NB4 (cell line): ENCODE measurements around the gene CETP.

Source experiments
- DNase-seq: peaks from one replicate; pipeline ENCODE4 v3.0.0; 2010; ENCODE audit warnings: low read depth
- H3K4me3 ChIP-seq: one replicate; pipeline ENCODE4 v1.5.1; 2011; ENCODE audit warnings: mild to moderate bottlenecking, low read depth, low read length, moderate library complexity
- CTCF ChIP-seq: IDR thresholded peaks from one replicate; pipeline ENCODE4 v1.5.1; 2012; ENCODE audit warnings: low read depth, low read length
- MAX ChIP-seq: IDR thresholded peaks from 2 replicates; pipeline ENCODE4 v1.6.1; 2011; ENCODE audit warnings: low read depth, low read length
- MYC ChIP-seq: IDR thresholded peaks from 2 replicates; pipeline ENCODE4 v1.6.1; 2011; ENCODE audit warnings: low read depth, low read length
- POLR2A ChIP-seq: IDR thresholded peaks from 2 replicates; pipeline ENCODE4 v1.6.1; 2011; ENCODE audit warnings: mild to moderate bottlenecking; ENCODE audit not compliant: insufficient read length; ENCODE audit errors: extremely low read depth

Gene CETP

GRCh38 chr16:56919099-56919800 lies 42.5 kb upstream of the CETP start:
- no peak for DNase-seq
- TF ChIP-seq POLR2A (no peak), CTCF (no peak), MAX (no peak), MYC (no peak)
- no peak overlapping the region for H3K4me3 ChIP-seq

GRCh38 chr16:56921571-56921970 lies 40.2 kb upstream of the CETP start:
- no peak overlapping the region for H3K4me3 ChIP-seq
- DNase-seq, result no peak
- TF ChIP-seq CTCF, result no peak
- no peak for TF ChIP-seq MYC
- no peak for TF ChIP-seq MAX
- no peak for TF ChIP-seq POLR2A

- no peak for DNase-seq
- no peak overlapping the region for H3K4me3 ChIP-seq
- no peak for TF ChIP-seq MYC
- no peak for TF ChIP-seq MAX
- TF ChIP-seq POLR2A, result no peak
- TF ChIP-seq CTCF, result no peak
These were observed 38.2 kb upstream of the CETP start for GRCh38 chr16:56923481-56924091.

- no peak for DNase-seq
- TF ChIP-seq POLR2A, result no peak
- TF ChIP-seq MYC, result no peak
- no peak for TF ChIP-seq MAX
- TF ChIP-seq CTCF, result no peak
- no peak overlapping the region for H3K4me3 ChIP-seq
These were observed 34.3 kb upstream of the CETP start for GRCh38 chr16:56927471-56927870.

DNA sequence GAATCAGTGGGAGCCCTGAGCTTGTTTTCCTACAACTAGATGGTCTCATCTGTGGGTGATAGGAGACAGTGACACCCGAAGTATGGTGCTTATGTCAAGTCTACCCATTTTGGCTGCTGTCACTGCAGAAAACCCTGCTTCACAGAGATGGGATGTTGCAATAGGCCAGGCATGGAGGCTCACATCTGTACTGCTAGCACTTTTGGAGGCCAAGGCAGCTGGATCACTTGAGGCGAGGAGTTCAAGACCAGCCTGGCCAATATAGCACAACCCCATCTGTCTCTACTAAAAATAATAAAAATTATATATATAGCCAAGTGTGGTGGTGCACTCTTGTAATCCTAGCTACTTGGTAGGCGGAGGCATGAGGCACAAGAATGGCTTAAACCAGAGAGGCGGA lies 32.1 kb upstream of the CETP start:
- no peak overlapping the region for H3K4me3 ChIP-seq
- no peak for TF ChIP-seq MYC
- no peak for TF ChIP-seq MAX
- no peak for TF ChIP-seq POLR2A
- no peak for TF ChIP-seq CTCF
- peak; percentile 43 for DNase-seq
